HG02852 (cell line): Measurements from ENCODE around the gene ELK1.
"Not testable (repeated sequence)": the region's sequence is repeated elsewhere in the genome, so short reads cannot be mapped to it uniquely, and the experiment has no call there.

ENCODE experiments used
- ATAC-seq: cut with Tn5 transposase; IDR thresholded peaks from one replicate; pipeline ENCODE4 v1.9.1; 2021; ENCODE audit warnings: mild to moderate bottlenecking, moderate library complexity; ENCODE audit not compliant: unreplicated experiment

Gene ELK1

GRCh38 chrX:47612418-47612817 is 37.9 kb downstream of the ELK1 start:
- ATAC-seq, result no peak

DNA sequence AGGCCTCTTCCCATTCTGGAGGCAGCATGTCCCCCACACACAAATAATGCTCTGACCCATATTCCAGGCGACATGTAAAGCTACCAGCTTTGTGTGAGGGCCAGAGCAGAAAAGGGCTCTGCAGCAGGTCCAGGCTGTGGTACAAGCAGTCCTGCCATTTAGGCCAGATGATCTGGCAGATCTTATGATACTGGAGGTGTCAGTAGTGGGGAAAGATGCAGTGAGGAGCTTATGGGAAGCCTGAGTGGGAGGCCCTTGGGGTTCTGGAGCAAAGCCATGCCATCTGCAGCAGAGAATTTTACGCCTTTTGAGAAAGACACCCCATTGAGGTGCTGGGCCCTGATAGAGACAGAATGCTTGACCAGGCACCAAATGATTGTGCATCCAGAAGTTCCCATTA is 38.4 kb downstream of the ELK1 start:
- no peak for ATAC-seq

DNA sequence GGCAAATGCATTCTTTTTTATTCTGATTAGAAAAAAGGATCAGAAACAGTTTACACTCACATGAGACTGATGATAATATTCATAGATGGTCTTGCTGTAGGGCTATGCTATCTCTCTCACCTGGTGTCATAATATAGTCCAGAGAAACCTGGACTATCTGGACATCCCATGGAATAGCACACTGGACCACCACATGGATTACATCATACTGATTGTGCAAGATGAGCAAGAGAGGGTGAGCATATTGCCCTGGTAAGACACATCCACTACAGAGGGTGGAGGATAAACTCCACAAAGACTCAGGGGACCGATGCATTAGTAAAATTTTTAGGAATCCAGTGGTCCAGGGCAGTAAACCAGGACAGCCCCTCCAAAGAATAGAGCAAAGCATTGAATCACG is 38.9 kb downstream of the ELK1 start:
- ATAC-seq, result no peak

GRCh38 chrX:47610511-47610910 is 39.9 kb downstream of the ELK1 start:
- no peak for ATAC-seq

GRCh38 chrX:47608130-47608810 is 42.1 kb downstream of the ELK1 start:
- ATAC-seq, result no peak

GRCh38 chrX:47607091-47607490 is 43.3 kb downstream of the ELK1 start:
- ATAC-seq, result no peak

- ATAC-seq, result no peak
Observed at GRCh38 chrX:47605024-47605423, 45.3 kb downstream of the ELK1 start.

DNA sequence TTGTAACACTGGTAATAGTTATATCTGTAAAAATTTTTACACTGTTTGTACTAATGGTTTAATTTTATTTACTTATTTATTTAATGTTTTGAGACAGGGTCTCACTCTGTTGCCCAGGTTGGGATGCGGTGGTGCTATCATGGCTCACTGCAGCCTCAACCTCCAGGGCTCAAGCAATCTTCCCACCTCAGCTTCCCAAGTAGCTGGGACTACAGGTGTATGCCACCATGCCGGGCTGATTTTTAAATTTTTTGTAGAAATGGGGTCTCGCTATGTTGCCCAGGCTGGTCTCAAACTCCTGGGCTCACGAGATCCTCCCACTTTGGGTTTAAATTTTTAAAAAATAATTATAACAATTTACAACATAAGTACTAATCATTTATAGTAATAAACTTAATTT is 47.2 kb downstream of the ELK1 start:
- ATAC-seq, result not testable (repeated sequence)

DNA sequence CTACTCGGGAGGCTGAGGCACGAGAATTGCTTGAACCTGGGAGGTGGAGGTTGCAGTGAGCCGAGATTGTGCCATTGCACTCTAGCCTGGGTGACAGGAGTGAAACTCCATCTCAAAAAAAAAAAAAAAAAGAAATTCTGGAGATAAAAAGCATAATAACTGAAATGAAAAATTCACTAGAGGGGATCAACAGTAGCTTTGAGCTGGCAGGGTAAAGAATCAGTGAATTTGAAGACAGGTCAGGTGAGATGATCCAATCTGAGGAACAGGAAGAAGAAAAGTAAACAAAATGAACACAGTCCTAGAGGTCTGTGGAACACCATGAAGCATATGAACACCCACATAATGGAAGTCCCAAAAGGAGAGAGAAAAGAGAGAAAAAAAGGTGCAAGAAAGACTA is 53.1 kb downstream of the ELK1 start:
- no peak for ATAC-seq

DNA sequence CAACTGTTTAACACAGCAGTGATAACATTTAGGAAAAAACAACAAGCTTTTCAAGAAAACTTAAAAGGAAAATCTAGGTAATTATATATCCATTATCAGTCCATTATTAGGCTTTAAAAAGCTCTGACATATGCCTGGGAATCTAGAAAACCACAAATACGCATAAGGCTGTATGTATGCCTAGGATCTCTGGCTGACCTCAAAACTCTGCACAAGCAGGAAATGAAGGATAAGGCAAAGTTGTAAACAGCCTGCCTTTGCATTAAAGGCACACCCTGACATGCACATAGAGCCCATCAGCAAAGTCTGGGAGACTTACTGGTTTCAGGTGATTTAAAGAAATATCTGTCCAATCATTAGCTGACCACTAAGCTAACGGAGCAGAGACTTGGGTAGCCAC is 54.1 kb downstream of the ELK1 start:
- ATAC-seq, result no peak

GRCh38 chrX:47595716-47596251 is 54.6 kb downstream of the ELK1 start:
- ATAC-seq, result no peak

- no peak for ATAC-seq
Observed at GRCh38 chrX:47593522-47593921, 56.8 kb downstream of the ELK1 start.

- no peak for ATAC-seq
Observed at GRCh38 chrX:47590984-47591383, 59.4 kb downstream of the ELK1 start.

GRCh38 chrX:47587906-47588735 is 62.2 kb downstream of the ELK1 start:
- no peak for ATAC-seq

- no peak for ATAC-seq
Observed at GRCh38 chrX:47587091-47587891, 63.1 kb downstream of the ELK1 start.

DNA sequence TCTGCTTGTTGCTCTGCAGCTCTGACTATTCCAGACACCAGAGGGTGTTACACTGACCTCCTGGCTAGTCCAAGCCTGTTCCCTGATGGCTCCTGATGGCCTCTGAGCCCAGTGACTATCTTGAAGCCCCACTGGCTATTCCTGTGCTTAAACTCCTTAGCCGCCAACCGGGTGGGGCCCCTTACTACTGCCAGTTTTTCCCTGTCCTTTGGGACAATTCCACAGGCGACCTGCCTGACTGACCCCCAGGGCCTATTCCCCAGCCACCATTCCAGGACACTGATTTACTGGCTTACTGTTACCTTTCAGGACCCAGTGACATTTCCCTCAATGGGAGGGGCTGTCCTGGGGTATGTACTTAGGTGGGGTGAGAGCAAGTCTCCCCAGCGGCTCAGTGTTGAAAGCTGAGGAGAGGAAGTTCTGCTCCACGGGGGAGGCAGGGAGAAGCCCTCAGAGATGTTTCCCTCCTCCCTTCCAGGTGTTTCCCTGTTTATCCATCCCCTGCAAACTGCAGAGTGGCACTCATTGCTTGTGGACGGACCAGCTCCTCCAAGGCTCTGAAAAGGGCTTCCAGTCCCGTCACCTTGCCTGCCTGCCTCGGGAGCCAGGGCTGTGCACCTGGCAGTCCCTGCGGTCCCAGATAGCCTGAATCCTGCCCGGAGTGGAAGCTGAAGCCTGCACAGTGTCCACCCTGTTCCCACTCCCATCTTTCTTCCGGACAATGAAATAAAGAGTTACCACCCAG is 64.1 kb downstream of the ELK1 start:
- ATAC-seq, result no peak
